HuH-7.5 (cell line): ENCODE results near the gene CACNB3.
"Not testable (repeated sequence)": the region's sequence is repeated elsewhere in the genome, so short reads cannot be mapped to it uniquely, and the experiment has no call there.

ENCODE experiments used
- DNase-seq: peaks from one replicate; pipeline ENCODE4 v3.0.0; 2011; ENCODE audit warnings: low spot score

Gene CACNB3

DNA sequence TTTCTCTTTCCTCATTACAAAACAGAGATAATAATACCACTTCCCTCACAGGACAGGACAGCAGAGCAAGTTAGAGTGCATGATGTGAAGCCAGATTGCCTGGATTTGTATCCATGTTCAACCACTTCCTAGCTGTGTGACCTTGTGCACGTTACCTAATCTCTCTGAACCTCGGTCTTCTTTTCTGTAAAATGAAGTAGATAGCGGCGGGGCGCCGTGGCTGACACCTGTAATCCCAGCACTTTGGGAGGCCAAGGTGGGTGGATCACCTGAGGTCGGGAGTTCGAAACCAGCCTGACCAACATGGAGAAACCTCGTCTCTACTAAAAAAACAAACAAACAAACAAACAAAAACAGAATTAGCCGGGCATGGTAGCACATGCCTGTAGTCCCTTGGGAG, 36.6 kb downstream of the CACNB3 start:
- not testable (repeated sequence) for DNase-seq

GRCh38 chr12:48856379-48856778, 38.1 kb downstream of the CACNB3 start:
- no peak for DNase-seq

DNA sequence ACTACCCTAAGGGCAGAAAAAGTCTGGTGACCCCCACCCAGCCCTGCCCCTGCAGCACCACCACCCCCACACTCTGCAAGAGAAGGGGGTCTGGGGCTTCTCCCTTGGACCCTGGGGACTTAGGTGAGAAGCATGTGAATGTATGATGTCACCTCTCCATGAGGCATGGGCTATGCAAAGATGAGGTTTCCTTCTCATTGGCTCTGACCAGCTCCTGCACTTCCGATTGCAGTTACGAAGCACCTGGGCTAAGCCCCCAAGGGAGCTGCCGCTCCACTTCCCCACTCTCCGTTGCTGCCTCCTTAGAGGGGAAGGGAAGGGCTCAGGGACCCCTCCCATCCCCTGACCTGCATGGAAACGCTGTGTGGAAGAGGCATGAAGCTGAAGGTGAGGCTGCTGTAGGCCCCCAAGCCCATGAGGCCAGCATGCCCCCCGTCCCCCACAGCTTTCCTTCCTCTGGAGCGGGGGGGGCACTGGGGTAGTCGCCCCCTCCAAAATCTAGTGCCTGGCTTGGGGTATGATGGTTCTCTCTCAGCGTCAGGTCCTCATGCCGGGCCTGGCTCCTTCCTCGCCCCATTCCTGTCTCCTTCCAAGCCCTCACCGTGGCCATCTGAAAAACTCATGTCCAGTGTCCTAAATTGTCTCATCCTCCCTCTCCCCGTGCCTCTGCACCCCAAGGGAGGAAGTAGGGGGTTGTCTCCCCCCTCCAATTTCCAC, 39.1 kb downstream of the CACNB3 start:
- no peak for DNase-seq

- DNase-seq = no peak
These were observed 39.7 kb downstream of the CACNB3 start for GRCh38 chr12:48858043-48858442.

- DNase-seq = no peak
These were observed 41.3 kb downstream of the CACNB3 start for GRCh38 chr12:48859607-48860006.

DNA sequence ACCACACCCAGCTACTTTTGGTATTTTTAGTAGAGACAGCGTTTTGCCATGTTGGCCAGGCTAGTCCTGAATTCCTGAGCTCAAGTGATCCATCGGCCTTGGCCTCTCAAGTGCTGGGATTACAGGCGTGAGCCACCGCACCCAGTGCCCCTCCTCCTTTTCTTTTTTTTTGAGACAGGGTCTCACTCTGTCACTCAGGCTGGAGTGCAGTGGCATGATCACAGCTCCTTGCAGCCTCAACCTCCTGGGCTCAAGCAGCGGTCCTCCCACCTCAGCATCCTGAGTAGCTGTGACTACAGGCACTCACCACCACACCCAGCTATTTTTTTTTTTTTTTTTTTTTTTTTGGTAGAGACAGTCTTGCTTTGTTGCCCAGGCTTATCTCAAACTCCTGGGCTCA, 41.9 kb downstream of the CACNB3 start:
- not testable (repeated sequence) for DNase-seq

GRCh38 chr12:48861111-48861510, 42.8 kb downstream of the CACNB3 start:
- DNase-seq = no peak

DNA sequence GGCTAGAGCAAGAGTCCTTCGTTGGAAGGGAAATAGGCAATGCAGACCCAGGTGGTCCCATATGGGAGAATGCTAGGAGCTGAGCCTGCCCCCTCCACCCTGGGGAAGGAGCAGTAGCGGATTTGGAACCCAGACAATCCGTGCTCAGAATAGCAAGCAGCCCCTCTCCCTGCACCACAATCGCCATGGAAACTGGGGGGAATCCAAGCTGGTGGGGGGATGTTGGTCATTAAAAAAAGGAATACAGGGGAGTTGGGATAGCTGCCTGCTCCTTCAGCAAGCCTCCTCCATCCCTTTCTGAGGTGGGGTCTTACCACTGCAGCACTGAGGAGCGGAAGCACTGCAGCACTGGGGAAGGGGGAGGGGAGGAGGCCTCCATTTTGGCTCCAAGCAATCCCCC, 44.5 kb downstream of the CACNB3 start:
- DNase-seq = no peak

DNA sequence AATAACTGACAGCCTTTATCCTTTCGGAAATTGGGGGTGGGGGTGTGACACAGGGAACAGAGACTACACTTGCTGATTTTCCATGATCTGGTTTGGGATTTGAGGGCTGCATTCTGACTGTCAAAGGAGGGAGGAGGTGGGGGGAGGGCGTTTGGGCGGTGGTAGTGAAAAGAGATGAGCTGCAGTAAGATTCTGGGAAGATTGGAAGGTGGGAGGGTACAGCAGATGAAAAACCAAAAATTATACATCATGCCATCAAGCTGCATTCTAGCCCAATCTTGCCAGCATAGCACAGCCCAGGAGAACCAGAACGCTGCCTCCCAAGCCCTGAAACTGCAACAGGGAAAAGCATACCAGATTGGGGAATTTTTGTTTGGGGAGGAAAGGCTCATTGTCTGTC, 45.0 kb downstream of the CACNB3 start:
- no peak for DNase-seq

DNA sequence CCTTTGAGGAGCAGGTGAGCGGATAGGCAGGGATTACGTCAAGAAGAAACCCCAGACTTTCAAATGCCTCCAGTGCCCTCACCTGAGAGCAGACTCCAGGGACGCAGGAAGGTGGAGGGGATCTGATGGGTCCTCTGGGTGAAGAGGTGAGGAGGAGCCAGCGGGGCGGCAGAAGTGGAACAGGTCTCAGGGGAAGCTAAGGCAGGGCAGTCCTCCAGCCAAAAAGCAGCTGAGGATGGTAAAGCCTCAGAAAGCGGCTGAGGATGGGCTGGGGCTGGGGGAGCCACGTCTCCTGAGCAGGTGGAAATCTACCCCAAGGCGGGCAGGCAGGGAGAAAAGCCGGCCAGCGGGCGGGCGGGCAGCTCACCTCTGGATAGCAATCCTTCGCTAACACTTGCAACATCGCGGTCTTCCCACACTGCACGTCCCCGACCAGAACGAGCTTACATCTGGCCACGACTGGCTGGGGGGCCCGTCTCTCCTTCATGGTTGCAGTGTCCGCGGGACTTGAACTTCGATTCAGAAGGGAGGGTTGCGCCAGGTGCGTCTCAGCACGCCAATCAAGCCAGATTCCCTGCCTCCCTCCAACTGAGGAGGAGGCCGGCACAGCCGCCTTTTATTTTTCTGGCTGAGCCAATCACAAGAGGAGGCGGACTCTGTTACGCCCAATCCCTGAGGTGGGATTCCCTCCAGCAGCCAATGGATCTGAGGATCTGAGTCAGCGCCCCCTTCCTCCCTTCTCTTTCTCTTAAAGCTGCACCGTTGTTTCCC, 47.2 kb downstream of the CACNB3 start, which contains the start of gene RND1:
RND1 (minus strand) TSS at position 590 of the 771 bp plus-strand sequence; CDS start at position 487, 103 bp downstream.
- DNase-seq = peak; percentile 83

- no peak for DNase-seq
These were observed 47.9 kb downstream of the CACNB3 start for GRCh38 chr12:48866052-48866711.

DNA sequence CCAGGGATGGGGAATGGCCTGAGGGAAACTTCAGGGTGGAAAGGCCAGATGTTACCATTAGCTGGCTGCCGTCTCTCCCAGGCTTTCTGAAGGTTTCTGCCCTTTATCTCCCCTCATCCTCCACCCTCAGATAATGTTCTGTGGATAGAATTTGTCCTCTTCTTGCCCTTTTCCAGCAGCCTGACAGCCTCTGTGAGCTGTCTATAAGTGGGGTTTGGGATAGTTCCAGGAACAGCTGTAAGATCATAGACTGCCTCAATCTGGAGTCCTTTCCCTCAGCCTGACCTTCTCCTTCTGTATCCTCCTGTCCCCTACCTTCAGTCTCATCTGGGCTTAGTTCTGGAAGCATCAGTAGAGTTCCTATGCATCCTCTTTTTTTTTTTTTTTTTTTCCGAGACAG, 50.2 kb downstream of the CACNB3 start:
- DNase-seq = no peak

GRCh38 chr12:48869191-48869590, 50.9 kb downstream of the CACNB3 start:
- no peak for DNase-seq

GRCh38 chr12:48873096-48873495, 54.8 kb downstream of the CACNB3 start:
- DNase-seq = no peak

GRCh38 chr12:48873534-48873933, 55.2 kb downstream of the CACNB3 start:
- not testable (repeated sequence) for DNase-seq

DNA sequence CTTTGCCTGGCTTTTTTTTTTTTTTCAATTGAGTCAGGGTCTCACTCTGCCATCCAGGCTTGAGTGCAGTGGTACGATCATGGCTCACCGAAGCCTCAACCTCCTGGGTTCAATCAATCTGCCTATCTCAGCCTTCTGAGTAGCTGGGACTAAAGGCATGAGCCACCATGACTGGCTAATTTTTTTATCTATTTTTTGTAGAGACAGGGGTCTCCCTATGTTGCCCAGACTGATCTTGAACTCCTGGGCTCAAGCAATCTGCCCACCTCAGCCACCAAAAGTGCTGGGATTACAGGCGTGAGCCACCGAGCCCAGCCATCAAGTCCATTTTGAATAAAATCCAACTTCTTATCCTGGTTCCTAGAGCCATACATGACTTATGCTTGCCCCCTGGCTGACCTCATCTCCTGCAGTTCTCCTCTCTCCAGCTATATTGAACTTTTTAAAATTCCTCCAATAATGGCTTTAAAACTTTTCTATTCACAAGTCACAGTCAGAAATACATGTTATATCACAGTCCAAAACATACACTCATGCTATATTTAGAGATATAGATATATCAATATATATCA, 57.7 kb downstream of the CACNB3 start:
- DNase-seq = no peak
